DND-41 (cell line): ENCODE results near the gene DIDO1.

Experiments
- ATAC-seq: fragments of 200-7000 bp; cut with Tn5 transposase; 3 replicates; pipeline ENCODE4 v1.9.1; 2021; ENCODE audit warnings: low read depth; ENCODE audit not compliant: insufficient read depth
- DNase-seq: peaks from one replicate; pipeline ENCODE4 v3.0.0-alpha.2; 2020
- H2AFZ ChIP-seq: 2 replicates; pipeline ENCODE4 v1.6.0; 2012; ENCODE audit warnings: low read depth, low read length
- H3K27ac ChIP-seq: 2 replicates; pipeline ENCODE4 v1.5.1; 2012; ENCODE audit warnings: low read length, inconsistent platforms
- H3K27me3 ChIP-seq: fragments of 200-600 bp; sonication (generic); 2 replicates; pipeline ENCODE4 v1.6.0; 2012; ENCODE audit warnings: low read length, mild to moderate bottlenecking, inconsistent platforms; ENCODE audit not compliant: insufficient read depth, poor library complexity
- H3K36me3 ChIP-seq: 2 replicates; pipeline ENCODE4 v1.5.1; 2012; ENCODE audit warnings: low read length, inconsistent platforms; ENCODE audit not compliant: insufficient read depth
- H3K4me1 ChIP-seq: 2 replicates; pipeline ENCODE4 v1.5.1; 2012; ENCODE audit warnings: mild to moderate bottlenecking, low read length; ENCODE audit not compliant: insufficient read depth
- H3K4me2 ChIP-seq: 2 replicates; pipeline ENCODE4 v1.6.0; 2012; ENCODE audit warnings: mild to moderate bottlenecking, moderate library complexity, low read length, inconsistent platforms; ENCODE audit not compliant: insufficient read depth
- H3K4me3 ChIP-seq, 2 experiments: fragments of 200-600 bp in 1 of 2; shearing (Covaris generic) in 1 of 2; 2 replicates each; pipeline ENCODE4 v1.5.1; 2012 to 2016; ENCODE audit warnings: inconsistent platforms in 2 of 2, low read length in 2 of 2, mild to moderate bottlenecking in 2 of 2, low read depth in 1 of 2, moderate library complexity in 1 of 2
- H3K79me2 ChIP-seq: 2 replicates; pipeline ENCODE4 v1.6.0; 2012; ENCODE audit warnings: low read length, inconsistent platforms; ENCODE audit not compliant: insufficient read depth
- H3K9ac ChIP-seq: 2 replicates; pipeline ENCODE4 v1.6.0; 2012; ENCODE audit warnings: low read depth, mild to moderate bottlenecking, inconsistent platforms, low read length, moderate library complexity
- H3K9me3 ChIP-seq: 2 replicates; pipeline ENCODE4 v1.5.1; 2012; ENCODE audit warnings: low read length, moderate library complexity, mild to moderate bottlenecking, inconsistent platforms; ENCODE audit not compliant: insufficient read depth, severe bottlenecking
- H4K20me1 ChIP-seq: 2 replicates; pipeline ENCODE4 v1.6.0; 2012; ENCODE audit warnings: low read length; ENCODE audit not compliant: insufficient read depth
- CTCF ChIP-seq: IDR thresholded peaks from 2 replicates; pipeline ENCODE4 v1.5.1; 2012; ENCODE audit warnings: borderline replicate concordance, low read length, moderate library complexity, mild to moderate bottlenecking; ENCODE audit not compliant: poor library complexity, severe bottlenecking; ENCODE audit errors: extremely low read depth
- EZH2 ChIP-seq: IDR thresholded peaks from 3 replicates; pipeline ENCODE4 v1.6.1; 2012; ENCODE audit warnings: borderline replicate concordance, low read depth, mild to moderate bottlenecking, moderate library complexity, low read length, inconsistent platforms; ENCODE audit not compliant: severe bottlenecking

DIDO1 gene

GRCh38 chr20:62969939-62970306 lies 43.6 kb upstream of the DIDO1 start:
- peaks cover 11% of the 10 kb centered on the region for H3K4me1 ChIP-seq
- H3K27me3 ChIP-seq: no peaks in the 10 kb centered on the region
- H3K4me3 ChIP-seq: no peak overlapping the region
- no peaks in the 10 kb centered on the region for H4K20me1 ChIP-seq
- H2AFZ ChIP-seq: no peak overlapping the region
- DNase-seq (no peak), ATAC-seq (no peak)
- H3K79me2 ChIP-seq: no peaks in the 10 kb centered on the region
- no peak overlapping the region for H3K4me2 ChIP-seq
- H3K36me3 ChIP-seq: no peaks in the 10 kb centered on the region
- TF ChIP-seq CTCF (no peak), EZH2 (no peak)
- H3K27ac ChIP-seq: no peak overlapping the region
- no peak overlapping the region for H3K9ac ChIP-seq
- H3K9me3 ChIP-seq: no peaks in the 10 kb centered on the region

GRCh38 chr20:62969179-62969760 lies 43.0 kb upstream of the DIDO1 start:
- Histone ChIP-seq H3K4me1 (peaks cover 11% of the 10 kb centered on the region), H3K27me3 (no peaks in the 10 kb centered on the region), H3K4me2 (no peak overlapping the region), H3K27ac (no peak overlapping the region), H3K36me3 (no peaks in the 10 kb centered on the region), H4K20me1 (0 out of 2 replicates have a peak, but pooled peaks cover 3% of the 10 kb centered on the region), H3K4me3 (no peak overlapping the region), H3K79me2 (no peaks in the 10 kb centered on the region), H3K9me3 (no peaks in the 10 kb centered on the region), H2AFZ (no peak overlapping the region), H3K9ac (no peak overlapping the region)
- no peak for ATAC-seq
- DNase-seq: no peak
- TF ChIP-seq CTCF: no peak
- no peak for TF ChIP-seq EZH2

DNA sequence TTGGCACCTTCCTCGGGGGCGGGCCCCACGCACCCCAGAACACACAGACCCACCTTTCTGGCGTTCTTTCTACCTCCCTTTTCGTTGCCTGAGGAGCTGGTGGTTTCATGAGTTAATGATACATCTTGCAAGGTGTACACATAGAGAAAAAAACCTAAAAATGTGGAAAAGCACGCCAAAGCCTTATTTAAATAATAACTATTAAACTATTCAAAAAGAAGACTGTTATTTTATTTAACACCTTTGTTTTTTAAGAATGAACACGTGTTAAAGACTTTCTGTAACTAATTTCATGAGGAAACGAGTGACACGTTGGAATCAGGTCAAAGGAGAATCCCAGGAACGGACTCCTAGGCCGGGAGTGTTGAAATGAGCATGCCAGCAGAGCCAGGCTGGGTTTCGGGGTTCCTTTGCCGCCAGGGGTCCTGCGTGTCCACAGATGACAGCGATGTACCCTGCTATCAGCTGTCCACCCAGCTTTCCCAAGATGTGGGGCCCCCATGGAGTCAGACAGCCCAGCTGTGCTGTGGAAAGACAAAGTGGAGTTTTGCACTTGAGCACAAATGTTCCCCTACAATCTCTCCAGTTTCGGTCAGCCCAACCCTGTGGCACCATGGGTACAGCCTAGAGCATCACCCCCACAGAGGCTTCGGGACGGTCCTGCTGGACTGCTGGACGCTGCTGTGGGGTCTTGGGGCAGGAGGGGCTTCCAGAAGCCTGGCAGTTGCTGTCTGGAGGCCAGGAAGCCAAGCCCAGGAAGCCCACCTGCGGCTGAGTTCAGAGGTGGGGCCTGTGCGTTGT lies 42.3 kb upstream of the DIDO1 start:
- H4K20me1 ChIP-seq: 0 out of 2 replicates have a peak, but pooled peaks cover 5% of the 10 kb centered on the region

More for the DNA sequence above, 42.3 kb upstream of the DIDO1 start:
- no peak overlapping the region for H3K4me3 ChIP-seq
- no peaks in the 10 kb centered on the region for H3K36me3 ChIP-seq
- peaks cover 11% of the 10 kb centered on the region for H3K4me1 ChIP-seq
- no peaks in the 10 kb centered on the region for H3K79me2 ChIP-seq
- no peaks in the 10 kb centered on the region for H3K9me3 ChIP-seq
- no peak for TF ChIP-seq EZH2
- TF ChIP-seq CTCF: no peak
- ATAC-seq: no peak
- H3K4me2 ChIP-seq: no peak overlapping the region
- no peak overlapping the region for H3K9ac ChIP-seq
- H3K27ac ChIP-seq: no peak overlapping the region
- no peak for DNase-seq
- no peak overlapping the region for H2AFZ ChIP-seq
- H3K27me3 ChIP-seq: no peaks in the 10 kb centered on the region
